GM19193 (cell line): Measurements from ENCODE around the gene CLEC2B.

ENCODE experiments used
- POLR2A ChIP-seq: IDR thresholded peaks from 4 replicates; pipeline ENCODE4 v1.6.1; 2011; ENCODE audit not compliant: insufficient read depth, insufficient read length; ENCODE audit errors: extremely low read depth

CLEC2B gene

GRCh38 chr12:9880532-9881078 is 11.5 kb upstream of the CLEC2B start:
- TF ChIP-seq POLR2A, result no peak

- TF ChIP-seq POLR2A, result no peak
Observed at GRCh38 chr12:9872742-9873141, 3.6 kb upstream of the CLEC2B start.

GRCh38 chr12:9872162-9872561 is 3.0 kb upstream of the CLEC2B start:
- no peak for TF ChIP-seq POLR2A

- no peak for TF ChIP-seq POLR2A
Observed at GRCh38 chr12:9870286-9870866, 1.2 kb upstream of the CLEC2B start.

- TF ChIP-seq POLR2A, result no peak
Observed at GRCh38 chr12:9868951-9869306, 225 bp downstream of the CLEC2B start.

- no peak for TF ChIP-seq POLR2A
Observed at GRCh38 chr12:9868311-9868801, 798 bp downstream of the CLEC2B start.

GRCh38 chr12:9867531-9867930 is 1.6 kb downstream of the CLEC2B start:
- no peak for TF ChIP-seq POLR2A

GRCh38 chr12:9866860-9867269 is 2.3 kb downstream of the CLEC2B start:
- no peak for TF ChIP-seq POLR2A

GRCh38 chr12:9864913-9865675 is 4.1 kb downstream of the CLEC2B start:
- no peak for TF ChIP-seq POLR2A

- TF ChIP-seq POLR2A, result no peak
Observed at GRCh38 chr12:9858135-9858534, 11.0 kb downstream of the CLEC2B start.

GRCh38 chr12:9856894-9857293 is 12.3 kb downstream of the CLEC2B start:
- TF ChIP-seq POLR2A, result no peak

GRCh38 chr12:9856151-9856550 is 13.0 kb downstream of the CLEC2B start:
- no peak for TF ChIP-seq POLR2A

GRCh38 chr12:9851927-9852326 is 17.2 kb downstream of the CLEC2B start:
- no peak for TF ChIP-seq POLR2A

- TF ChIP-seq POLR2A, result no peak
Observed at GRCh38 chr12:9851050-9851449, 18.1 kb downstream of the CLEC2B start.

- no peak for TF ChIP-seq POLR2A
Observed at GRCh38 chr12:9848899-9849298, 20.3 kb downstream of the CLEC2B start.

- TF ChIP-seq POLR2A, result no peak
Observed at GRCh38 chr12:9843407-9843806, 25.7 kb downstream of the CLEC2B start.

- no peak for TF ChIP-seq POLR2A
Observed at GRCh38 chr12:9831720-9832119, 37.4 kb downstream of the CLEC2B start.

GRCh38 chr12:9829982-9830381 is 39.2 kb downstream of the CLEC2B start:
- TF ChIP-seq POLR2A, result no peak
